Upper lobe of left lung (tissue), 6 donors: ENCODE data around the gene SLC6A17. TPM values are rescaled to one million over a fixed set of nuclear protein-coding genes. Genes with fewer than 3 reads are reported as not detected.
A peak's percentile ranks its signal among the peaks of the same experiment; 100 is the strongest.

Experiments used
- ATAC-seq, 2 donors: fragments of 200-7000 bp; cut with Tn5 transposase; one replicate each; pipeline ENCODE4 v1.9.1; 2022; ENCODE audit warnings: mild to moderate bottlenecking in 2 of 2, moderate library complexity in 2 of 2; ENCODE audit not compliant: low FRiP score in 2 of 2
- DNase-seq, 2 donors: peaks; one replicate each; pipeline ENCODE4 v3.0.0-alpha.2; 2019 to 2020
- H3K27ac ChIP-seq, 4 donors: fragments of 200-600 bp; sonication (generic); one replicate each; pipeline ENCODE4 v1.5.1; 2016 to 2019
- H3K27me3 ChIP-seq, 4 donors: fragments of 200-600 bp; sonication (generic); one replicate each; pipeline ENCODE4 v1.5.1; 2017 to 2019
- H3K36me3 ChIP-seq, 4 donors: fragments of 200-600 bp; sonication (generic); one replicate each; pipeline ENCODE4 v1.5.1; 2016 to 2019
- H3K4me1 ChIP-seq, 4 donors: fragments of 200-600 bp; sonication (generic); one replicate each; pipeline ENCODE4 v1.5.1; 2018 to 2019
- H3K4me3 ChIP-seq, 4 donors: fragments of 200-600 bp; sonication (generic); one replicate each; pipeline ENCODE4 v1.5.1; 2017 to 2019; ENCODE audit warnings: mild to moderate bottlenecking in 2 of 4, moderate library complexity in 1 of 4
- H3K9me3 ChIP-seq, 4 donors: fragments of 200-600 bp; sonication (generic); one replicate each; pipeline ENCODE4 v1.5.1; 2018 to 2019
- EP300 ChIP-seq, 4 donors: sonication (generic); formaldehyde crosslinking; IDR thresholded peaks; one replicate each; pipeline ENCODE4 v1.5.1; 2017; ENCODE audit warnings: antibody characterized with exemption in 4 of 4, control low read depth in 2 of 4
- POLR2A ChIP-seq, 4 donors: fragments of 450-650 bp; IDR thresholded peaks; one replicate each; pipeline ENCODE4 v1.5.1; 2016 to 2017; ENCODE audit warnings: antibody characterized with exemption in 4 of 4, mild to moderate bottlenecking in 2 of 4
- POLR2AphosphoS5 ChIP-seq, 2 donors: sonication (generic); formaldehyde crosslinking; IDR thresholded peaks; one replicate each; pipeline ENCODE4 v1.5.1; 2017; ENCODE audit warnings: antibody characterized with exemption in 2 of 2
- WGBS, 2 donors: methylation state at CpG; one replicate each; pipeline ENCODE4 v1.1.5; 2017 to 2018; 5-methylcytosine and 5-hydroxymethylcytosine counted together
- total RNA-seq, 6 donors: library from RNA; depleted of rRNA in 4 of 6; stranded (reverse); fragments of >200 nt in 4 of 6; gene quantifications; one replicate each; pipeline versions ENCODE4 v1.1.0 to v1.2.1, GENCODE V29; 2016 to 2021
- TF ChIP-seq, protein P1 (sequence below), 6 experiments: fragments of 450-650 bp in 4 of 6; fragments of 200-600 bp in 2 of 6; sonication (generic) in 2 of 6; IDR thresholded peaks; one replicate each; pipeline ENCODE4 v1.5.1; 2016 to 2019; ENCODE audit warnings: antibody characterized with exemption in 6 of 6
- donor health status: DM: no; HTN: no; CAD: no; lungs with moderate emphysema.
- donor health status: DM: no; HTN: yes; CAD: no; lungs with severe emphysema.

SLC6A17 gene
- total RNA-seq, 6 donors from 2014 or later, result 0.07 TPM; not detected in 5

DNA sequence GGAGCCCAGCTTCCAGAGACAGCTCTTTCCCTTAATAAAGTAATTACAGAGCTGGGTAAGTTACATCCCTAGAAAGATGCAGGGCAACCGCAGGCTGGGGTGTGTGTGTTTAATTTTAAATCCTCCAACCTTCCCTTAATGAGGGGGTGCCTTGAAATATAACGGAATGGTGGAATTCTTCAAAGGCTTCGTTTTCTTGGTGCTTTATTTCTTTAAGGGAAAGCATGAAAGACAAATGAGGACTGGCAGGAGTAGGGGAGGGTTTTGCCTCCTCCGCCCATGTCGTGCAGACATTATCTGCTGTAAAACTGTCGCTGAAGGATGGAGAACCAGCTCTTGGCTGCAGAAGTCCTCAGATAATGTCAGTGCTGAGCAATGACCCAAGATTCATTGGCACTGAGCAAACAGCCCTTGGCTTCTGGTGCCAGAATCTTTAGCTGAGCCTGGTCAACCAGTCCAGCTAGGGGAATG is 15.5 kb downstream of the SLC6A17 start:
- Histone ChIP-seq H3K27ac (no peak overlapping the region), H3K27me3 (no peaks in the 10 kb centered on the region), H3K4me1 (no peaks in the 10 kb centered on the region), H3K36me3 (no peaks in the 10 kb centered on the region), H3K9me3 (no peaks in the 10 kb centered on the region), H3K4me3 (no peak overlapping the region)
- ATAC-seq, result no peak
- WGBS, 2 donors, result 82 to 86% methylated on average over 6 of the region's 6 CpGs
- no peak for DNase-seq
- no peak for TF ChIP-seq EP300 (IDR thresholded peaks at IDR 0.05)
- TF ChIP-seq, protein P1, sequence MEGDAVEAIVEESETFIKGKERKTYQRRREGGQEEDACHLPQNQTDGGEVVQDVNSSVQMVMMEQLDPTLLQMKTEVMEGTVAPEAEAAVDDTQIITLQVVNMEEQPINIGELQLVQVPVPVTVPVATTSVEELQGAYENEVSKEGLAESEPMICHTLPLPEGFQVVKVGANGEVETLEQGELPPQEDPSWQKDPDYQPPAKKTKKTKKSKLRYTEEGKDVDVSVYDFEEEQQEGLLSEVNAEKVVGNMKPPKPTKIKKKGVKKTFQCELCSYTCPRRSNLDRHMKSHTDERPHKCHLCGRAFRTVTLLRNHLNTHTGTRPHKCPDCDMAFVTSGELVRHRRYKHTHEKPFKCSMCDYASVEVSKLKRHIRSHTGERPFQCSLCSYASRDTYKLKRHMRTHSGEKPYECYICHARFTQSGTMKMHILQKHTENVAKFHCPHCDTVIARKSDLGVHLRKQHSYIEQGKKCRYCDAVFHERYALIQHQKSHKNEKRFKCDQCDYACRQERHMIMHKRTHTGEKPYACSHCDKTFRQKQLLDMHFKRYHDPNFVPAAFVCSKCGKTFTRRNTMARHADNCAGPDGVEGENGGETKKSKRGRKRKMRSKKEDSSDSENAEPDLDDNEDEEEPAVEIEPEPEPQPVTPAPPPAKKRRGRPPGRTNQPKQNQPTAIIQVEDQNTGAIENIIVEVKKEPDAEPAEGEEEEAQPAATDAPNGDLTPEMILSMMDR (IDR thresholded peaks at IDR 0.05), result no peak
- TF ChIP-seq POLR2A (IDR thresholded peaks at IDR 0.05), result no peak

DNA sequence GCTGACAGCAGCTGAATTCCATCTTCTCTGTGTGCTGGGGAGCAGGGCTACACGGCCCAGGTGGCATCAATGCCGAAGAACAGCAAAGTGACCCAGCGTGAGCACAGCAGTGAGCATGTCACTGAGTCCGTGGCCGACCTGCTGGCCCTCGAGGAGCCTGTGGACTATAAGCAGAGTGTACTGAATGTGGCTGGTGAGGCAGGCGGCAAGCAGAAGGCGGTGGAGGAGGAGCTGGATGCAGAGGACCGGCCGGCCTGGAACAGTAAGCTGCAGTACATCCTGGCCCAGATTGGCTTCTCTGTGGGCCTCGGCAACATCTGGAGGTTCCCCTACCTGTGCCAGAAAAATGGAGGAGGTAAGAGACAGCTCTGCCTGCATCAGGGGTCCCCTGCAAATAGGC is 16.6 kb downstream of the SLC6A17 start:
- no peaks in the 10 kb centered on the region for H3K9me3 ChIP-seq
- H3K4me3 ChIP-seq, result no peak overlapping the region
- H3K4me1 ChIP-seq, result no peaks in the 10 kb centered on the region
- WGBS, 2 donors, result 86 to 89% methylated on average over 5 to 11 of the region's 11 CpGs
- H3K36me3 ChIP-seq, result no peaks in the 10 kb centered on the region
- TF ChIP-seq POLR2A (IDR thresholded peaks at IDR 0.05) (no peak), POLR2AphosphoS5 (IDR thresholded peaks at IDR 0.05) (no peak), EP300 (IDR thresholded peaks at IDR 0.05) (no peak)
- TF ChIP-seq, protein P1 (IDR thresholded peaks at IDR 0.05), result no peak
- no peaks in the 10 kb centered on the region for H3K27me3 ChIP-seq
- DNase-seq (peak in 1 of 2 donors; percentile 53), ATAC-seq (no peak)
- no peak overlapping the region for H3K27ac ChIP-seq

DNA sequence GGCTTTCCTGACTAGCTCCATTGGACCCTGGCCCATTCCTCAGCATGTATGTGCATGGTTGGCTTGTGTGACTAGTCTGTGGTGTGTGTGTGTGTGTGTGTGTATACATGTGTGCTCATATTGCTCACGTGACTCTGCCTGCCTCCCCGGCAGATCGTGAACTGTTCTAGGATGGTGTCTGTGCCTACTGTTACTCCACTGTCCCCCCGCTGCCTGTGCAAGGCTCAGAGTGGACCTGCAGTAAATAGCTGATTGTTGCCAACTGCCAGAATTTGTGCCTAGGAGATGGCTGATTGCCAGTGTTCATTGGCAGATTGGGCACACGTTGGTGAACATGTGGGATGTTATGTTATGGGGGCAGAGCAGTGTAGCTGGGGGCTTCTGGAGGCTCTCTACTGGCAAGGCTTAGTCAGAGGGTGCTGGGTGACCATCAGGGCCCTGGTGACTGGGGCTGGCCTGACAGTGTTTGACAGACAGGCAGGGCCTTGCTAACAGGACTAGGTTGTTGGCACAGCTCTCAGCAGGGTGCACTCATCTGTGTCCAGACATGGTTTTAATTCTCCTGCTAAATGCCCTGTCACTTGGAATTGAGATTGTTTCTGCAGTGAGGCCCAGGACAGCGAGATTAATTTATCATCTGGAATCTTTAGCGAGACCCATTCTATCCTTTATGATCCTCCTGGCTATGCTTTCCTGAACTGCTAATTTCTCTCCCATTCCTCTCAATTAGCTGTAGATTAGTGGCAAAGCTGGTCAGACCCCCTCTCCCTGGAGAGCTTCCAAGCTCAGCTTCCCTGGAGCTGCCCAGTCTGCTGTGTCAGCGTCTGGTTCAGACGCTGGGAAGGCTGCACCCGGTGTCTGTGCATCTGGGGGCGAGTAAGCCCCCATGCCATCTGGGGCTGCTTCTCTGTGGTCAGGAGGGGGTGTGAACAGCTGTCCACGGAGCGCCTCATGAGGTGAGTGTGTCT is 20.8 kb downstream of the SLC6A17 start:
- ATAC-seq (peak in 1 of 2 donors; percentile 6), DNase-seq (no peak)
- Histone ChIP-seq H3K9me3 (no peaks in the 10 kb centered on the region), H3K27me3 (no peaks in the 10 kb centered on the region), H3K4me3 (no peak overlapping the region), H3K36me3 (no peaks in the 10 kb centered on the region), H3K4me1 (no peaks in the 10 kb centered on the region), H3K27ac (no peak overlapping the region)
- 55 to 78% methylated on average over 8 to 13 of the region's 13 CpGs for WGBS, 2 donors
- TF ChIP-seq POLR2AphosphoS5 (IDR thresholded peaks at IDR 0.05) (no peak), POLR2A (IDR thresholded peaks at IDR 0.05) (no peak), EP300 (IDR thresholded peaks at IDR 0.05) (no peak)
- TF ChIP-seq, protein P1 (IDR thresholded peaks at IDR 0.05), result no peak

DNA sequence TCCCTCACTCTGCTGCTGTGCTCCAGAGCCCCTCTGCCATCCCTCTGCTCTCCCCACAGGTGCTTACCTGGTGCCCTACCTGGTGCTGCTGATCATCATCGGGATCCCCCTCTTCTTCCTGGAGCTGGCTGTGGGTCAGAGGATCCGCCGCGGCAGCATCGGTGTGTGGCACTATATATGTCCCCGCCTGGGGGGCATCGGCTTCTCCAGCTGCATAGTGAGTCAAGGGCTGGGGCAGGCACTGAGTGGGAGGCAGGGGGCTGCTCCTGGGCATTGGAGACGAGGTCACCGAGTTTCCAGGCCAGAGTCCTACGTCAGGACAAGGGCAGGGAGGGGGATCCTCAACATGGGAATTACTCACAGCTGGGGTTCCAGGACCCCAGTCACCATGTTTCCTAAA is 21.7 kb downstream of the SLC6A17 start:
- H3K4me3 ChIP-seq, result no peak overlapping the region
- peak in 1 of 2 donors; percentile 59 for DNase-seq
- 78 to 93% methylated on average over 3 to 10 of the region's 10 CpGs for WGBS, 2 donors

More for the DNA sequence above, 21.7 kb downstream of the SLC6A17 start:
- Histone ChIP-seq H3K4me1 (no peaks in the 10 kb centered on the region), H3K36me3 (no peaks in the 10 kb centered on the region), H3K27ac (no peak overlapping the region), H3K27me3 (no peaks in the 10 kb centered on the region), H3K9me3 (no peaks in the 10 kb centered on the region)
- no peak for ATAC-seq
- TF ChIP-seq, protein P1 (IDR thresholded peaks at IDR 0.05), result no peak
- TF ChIP-seq POLR2AphosphoS5 (IDR thresholded peaks at IDR 0.05), result no peak
- TF ChIP-seq POLR2A (IDR thresholded peaks at IDR 0.05), result no peak
- TF ChIP-seq EP300 (IDR thresholded peaks at IDR 0.05), result no peak
